Activated CD8-positive, alpha-beta memory T cell treated with anti-CD3 and anti-CD28 coated beads, Interleukin-2, amount 10 ng/mL, durations not matched to agents 7 days and 5 days (primary cell): ENCODE results near the gene AGBL3. TPM values are rescaled to one million over a fixed set of nuclear protein-coding genes. Genes with fewer than 3 reads are reported as not detected.

Experiments
- ATAC-seq: fragments of 150-1000 bp; cut with Tn5 transposase; one replicate; pipeline ENCODE4 v1.10.0; 2021; ENCODE audit warnings: moderate library complexity
- CTCF ChIA-PET: fragments of 350-600 bp; sonication (Branson Sonifier 250); formaldehyde crosslinking; loops from one replicate; lab custom pipeline; 2021; ENCODE audit warnings: antibody characterized with exemption; lab: Charles Lee
- DNase-seq: peaks from one replicate; pipeline ENCODE4 v3.0.0-alpha.2; 2020
- H3K27ac Mint-ChIP-seq: one replicate; pipeline ENCODE4 v1.8.0; 2021; ENCODE audit warnings: mild to moderate bottlenecking, mixed read lengths
- H3K27me3 Mint-ChIP-seq: one replicate; pipeline ENCODE4 v1.8.0; 2021; ENCODE audit warnings: mixed read lengths
- H3K36me3 Mint-ChIP-seq: one replicate; pipeline ENCODE4 v1.8.0; 2021; ENCODE audit warnings: mild to moderate bottlenecking, mixed read lengths
- H3K4me1 Mint-ChIP-seq: one replicate; pipeline ENCODE4 v1.8.0; 2021; ENCODE audit warnings: mixed read lengths
- H3K4me3 Mint-ChIP-seq: one replicate; pipeline ENCODE4 v1.8.0; 2021; ENCODE audit warnings: mild to moderate bottlenecking, moderate library complexity, mixed read lengths
- H3K9me3 Mint-ChIP-seq: one replicate; pipeline ENCODE4 v1.8.0; 2022; ENCODE audit warnings: low read depth, mixed read lengths
- total RNA-seq, 2 experiments: library from RNA; stranded (reverse); gene quantifications; one replicate each; pipeline ENCODE4 v1.2.3, GENCODE V29; 2021

Gene AGBL3
- total RNA-seq, 2 experiments from 2014 or later, result 2.4 to 2.8 TPM

DNA sequence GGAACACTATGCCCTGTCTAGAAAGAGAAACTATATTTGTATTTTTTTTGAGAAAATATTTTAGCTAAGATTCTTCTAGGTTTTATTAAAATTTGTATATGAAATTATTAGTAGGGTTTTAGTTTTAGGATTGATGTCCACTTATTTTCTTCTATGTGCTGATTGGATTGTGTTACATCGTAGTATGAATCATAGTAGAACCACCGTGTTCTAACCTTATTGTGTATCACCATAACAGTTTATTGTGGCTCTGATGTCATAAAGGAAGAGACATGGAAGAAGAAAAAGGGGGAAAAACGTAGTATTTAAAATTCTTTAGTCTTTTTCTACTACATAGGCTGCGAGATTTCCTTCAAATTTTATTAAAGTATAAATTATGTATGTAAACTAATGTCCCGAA lies 1.9 kb downstream of the AGBL3 start:
- no peak overlapping the region for H3K4me3 Mint-ChIP-seq

DNA sequence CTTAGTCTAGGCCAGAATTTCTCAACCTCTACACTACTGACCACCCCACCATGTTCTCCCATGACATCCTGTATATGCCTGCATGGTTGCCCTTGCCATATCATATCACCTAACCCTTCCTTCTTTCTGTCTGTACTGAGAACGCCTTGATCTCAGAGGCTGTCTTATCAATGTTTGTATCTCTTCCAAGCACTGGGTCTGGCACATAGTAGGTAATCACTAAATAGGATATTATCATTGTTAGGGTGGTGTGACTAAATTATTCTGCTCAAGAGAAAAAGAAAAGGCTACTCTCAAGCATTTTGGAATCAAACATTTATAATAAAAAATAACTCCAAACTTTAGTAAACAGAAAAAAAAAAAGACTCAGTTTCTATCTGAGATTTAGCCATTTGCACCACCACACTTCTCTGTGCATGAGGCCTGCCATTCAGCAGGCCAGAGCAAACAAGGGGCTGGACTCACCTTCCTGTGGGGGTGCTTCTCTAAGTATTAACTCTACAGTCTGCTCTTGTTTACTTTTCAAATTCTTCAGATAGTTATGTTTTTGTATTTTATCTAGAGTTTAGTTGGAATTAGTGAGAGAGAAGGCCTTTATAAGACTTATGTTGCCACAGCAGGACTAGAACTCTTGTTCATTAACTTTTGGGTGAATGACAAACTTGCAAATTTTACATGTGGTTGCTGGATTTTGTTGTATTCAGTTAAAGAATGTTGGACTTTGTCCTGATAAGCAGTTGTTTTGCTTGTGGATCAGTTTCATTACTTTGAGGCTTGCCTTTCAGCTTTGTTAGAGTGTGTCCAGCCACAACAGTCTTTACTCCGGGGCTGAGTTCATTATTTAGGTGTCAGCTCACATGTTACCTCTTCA lies 5.4 kb downstream of the AGBL3 start:
- peaks cover 64% of the 10 kb centered on the region for H3K4me1 Mint-ChIP-seq
- CTCF ChIA-PET, result interaction anchor here (0.6 kb wide), 1 partner anchor 179 kb away, joined by 5 read pairs; the partner anchor contains the start of gene CYREN
- H3K9me3 Mint-ChIP-seq, result no peaks in the 10 kb centered on the region
- H3K27me3 Mint-ChIP-seq, result no peaks in the 10 kb centered on the region
- ATAC-seq, result no peak
- no peak overlapping the region for H3K4me3 Mint-ChIP-seq
- no peak overlapping the region for H3K27ac Mint-ChIP-seq
- H3K36me3 Mint-ChIP-seq, result peaks cover 41% of the 10 kb centered on the region
- no peak for DNase-seq

More for the DNA sequence above, 1.9 kb downstream of the AGBL3 start:
- Mint-ChIP-seq H3K9me3 (no peaks in the 10 kb centered on the region), H3K36me3 (peaks cover 22% of the 10 kb centered on the region), H3K27ac (no peak overlapping the region), H3K4me1 (peaks cover 48% of the 10 kb centered on the region), H3K27me3 (no peaks in the 10 kb centered on the region)
- DNase-seq (no peak), ATAC-seq (no peak)
- CTCF ChIA-PET, result interaction anchor here (0.6 to 6.2 kb wide), 4 partner anchors 11 to 506 kb away, joined by 4 to 65 read pairs (median 6); partner anchors contain the start of gene CYREN

DNA sequence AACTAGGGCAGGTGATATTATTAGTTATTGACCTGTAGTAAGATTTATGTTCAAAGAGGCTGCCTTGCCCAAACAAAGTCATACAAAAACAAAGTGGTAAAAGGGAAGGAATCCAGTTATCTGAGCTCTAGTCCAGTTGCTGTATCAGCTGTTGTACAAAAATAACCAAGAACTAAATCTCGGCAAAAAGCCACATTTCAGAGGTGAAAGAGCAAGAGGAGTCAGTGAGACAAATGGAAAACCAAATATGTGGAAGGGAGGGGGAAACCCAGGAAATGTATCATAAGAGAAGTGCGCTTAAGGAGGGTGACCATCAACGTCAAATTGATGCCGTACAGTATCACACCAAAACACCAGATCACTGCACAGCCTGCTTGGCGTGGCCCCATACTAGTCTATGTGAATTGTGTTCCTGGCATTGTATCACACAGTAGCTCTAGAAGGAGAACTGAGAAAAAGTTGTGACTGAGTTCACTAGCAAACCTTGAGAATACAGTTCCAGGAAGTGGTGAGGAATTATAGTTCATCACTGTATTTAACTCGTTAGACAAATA lies 6.4 kb downstream of the AGBL3 start:
- DNase-seq (peak; percentile 52), ATAC-seq (peak; percentile 73)
- H3K9me3 Mint-ChIP-seq, result no peaks in the 10 kb centered on the region
- peak overlapping the region; percentile 49 for H3K4me3 Mint-ChIP-seq
- H3K27me3 Mint-ChIP-seq, result no peaks in the 10 kb centered on the region
- H3K27ac Mint-ChIP-seq, result peak overlapping the region; percentile 83
- CTCF ChIA-PET, result interaction anchor here (0.7 to 2.1 kb wide), 2 partner anchors 155 to 478 kb away, joined by 3 to 4 read pairs; partner anchors contain the start of gene TMEM140
- H3K4me1 Mint-ChIP-seq, result peaks cover 61% of the 10 kb centered on the region
- H3K36me3 Mint-ChIP-seq, result peaks cover 40% of the 10 kb centered on the region

DNA sequence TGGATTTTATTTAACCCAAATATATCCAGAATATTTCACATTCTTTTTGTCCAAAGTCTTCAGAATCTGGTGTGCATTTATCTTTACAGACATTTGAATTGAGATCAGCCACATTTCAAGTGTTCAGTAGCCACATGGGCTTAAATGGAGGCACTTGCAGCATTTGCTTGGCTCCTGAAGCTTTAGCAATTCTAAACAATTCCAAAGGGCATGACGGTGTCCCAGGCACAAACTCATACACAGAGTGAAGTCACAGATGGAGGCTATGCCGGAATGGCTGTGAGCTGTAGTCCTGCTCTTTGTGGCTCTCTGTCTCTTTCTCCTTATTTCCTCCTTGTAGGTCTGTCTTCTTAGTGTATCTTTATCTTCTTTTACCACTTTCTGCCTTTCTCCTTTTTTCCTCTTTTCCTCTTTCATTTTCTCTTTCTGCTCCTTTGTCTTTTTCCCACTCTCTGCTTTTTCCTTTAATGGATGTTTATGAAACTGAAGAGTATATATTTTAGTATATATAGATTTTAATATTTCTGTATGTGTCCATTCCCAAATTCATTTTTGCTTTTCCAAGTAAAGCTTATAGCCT lies 7.7 kb downstream of the AGBL3 start:
- H3K9me3 Mint-ChIP-seq, result no peaks in the 10 kb centered on the region
- CTCF ChIA-PET, result interaction anchor here (2.1 kb wide), 1 partner anchor 480 kb away, joined by 4 read pairs; no protein-coding TSS in a partner anchor
- DNase-seq (no peak), ATAC-seq (no peak)
- peaks cover 39% of the 10 kb centered on the region for H3K36me3 Mint-ChIP-seq
- H3K27me3 Mint-ChIP-seq, result no peaks in the 10 kb centered on the region
- no peak overlapping the region for H3K27ac Mint-ChIP-seq
- H3K4me3 Mint-ChIP-seq, result no peak overlapping the region
- peaks cover 58% of the 10 kb centered on the region for H3K4me1 Mint-ChIP-seq

DNA sequence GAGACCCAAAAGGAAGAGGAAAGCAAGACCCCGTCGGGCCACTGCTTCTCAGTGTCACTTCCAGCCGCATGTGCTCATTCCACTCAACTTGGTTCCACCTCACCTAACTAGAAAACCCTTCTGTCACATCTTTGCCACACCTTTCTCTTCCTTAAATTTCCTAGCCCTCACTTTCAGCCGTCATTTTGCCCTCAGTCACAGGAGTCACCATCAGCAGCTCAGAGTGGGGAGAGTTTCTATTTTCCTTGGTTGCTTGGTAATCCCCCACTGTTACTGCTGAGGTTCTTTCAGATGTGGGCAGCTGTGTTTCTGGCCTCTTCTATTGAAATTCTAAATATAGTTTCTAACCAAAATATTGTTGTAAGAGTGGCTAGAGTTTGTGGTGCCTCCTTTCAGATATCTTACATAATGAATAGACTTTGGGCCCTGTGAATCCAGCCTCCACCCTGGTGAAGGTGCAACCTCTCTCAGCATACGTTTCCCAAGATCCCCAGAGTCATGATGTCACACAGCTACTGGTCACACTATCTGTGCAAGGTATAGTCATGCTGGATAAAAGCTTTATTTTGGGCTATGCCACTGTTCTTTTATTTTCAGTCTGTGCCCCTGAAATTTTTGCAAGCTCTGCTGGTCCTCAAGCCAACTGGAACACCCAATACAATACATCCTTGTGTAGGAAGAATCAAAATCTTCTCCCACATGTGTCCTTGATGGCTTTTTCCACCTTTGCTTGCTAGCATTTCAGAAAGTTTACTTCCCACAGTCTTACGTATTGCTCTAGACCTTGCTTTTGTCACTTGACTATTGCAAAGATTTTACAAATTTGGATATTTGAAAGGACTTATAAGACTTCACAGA lies 9.2 kb downstream of the AGBL3 start:
- H3K27me3 Mint-ChIP-seq, result no peaks in the 10 kb centered on the region
- H3K9me3 Mint-ChIP-seq, result no peaks in the 10 kb centered on the region
- H3K4me1 Mint-ChIP-seq, result peaks cover 50% of the 10 kb centered on the region
- CTCF ChIA-PET, result interaction anchor here (1.6 to 1.7 kb wide), 2 partner anchors 10 to 152 kb away, joined by 4 to 6 read pairs; partner anchors contain the start of genes AGBL3 and TMEM140
- peaks cover 30% of the 10 kb centered on the region for H3K36me3 Mint-ChIP-seq
- DNase-seq, result no peak
- H3K27ac Mint-ChIP-seq, result peak overlapping the region; percentile 70
- ATAC-seq, result peak; percentile 46
- H3K4me3 Mint-ChIP-seq, result no peak overlapping the region

DNA sequence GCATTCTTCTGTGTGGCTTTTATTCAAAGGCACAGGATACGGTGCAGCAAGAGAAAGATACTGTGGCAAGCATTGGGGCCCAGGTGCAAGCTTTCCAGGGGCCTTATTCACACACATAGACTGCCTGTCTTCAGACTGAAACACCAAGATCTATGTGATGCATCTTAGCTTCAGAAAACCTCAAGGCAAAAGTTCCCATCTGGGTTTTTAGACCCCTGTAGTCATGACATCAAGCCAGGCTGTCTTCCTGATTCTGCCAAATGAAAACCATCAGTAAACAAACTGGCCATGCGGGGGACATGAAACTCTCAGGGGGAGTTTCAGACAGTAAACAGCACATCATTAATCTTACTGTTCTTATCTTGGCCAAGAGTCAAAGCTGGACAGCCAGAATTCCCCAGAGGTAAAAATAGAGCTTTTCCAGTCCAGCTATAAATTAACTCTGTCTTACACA lies 9.8 kb downstream of the AGBL3 start:
- H3K27ac Mint-ChIP-seq, result peak overlapping the region; percentile 6
- CTCF ChIA-PET, result interaction anchor here (1.6 to 1.7 kb wide), 2 partner anchors 10 to 151 kb away, joined by 4 to 6 read pairs; partner anchors contain the start of genes AGBL3 and TMEM140
- H3K9me3 Mint-ChIP-seq, result no peaks in the 10 kb centered on the region
- H3K36me3 Mint-ChIP-seq, result peaks cover 26% of the 10 kb centered on the region
- no peak overlapping the region for H3K4me3 Mint-ChIP-seq
- no peak for DNase-seq
- no peaks in the 10 kb centered on the region for H3K27me3 Mint-ChIP-seq
- peaks cover 46% of the 10 kb centered on the region for H3K4me1 Mint-ChIP-seq
- ATAC-seq, result no peak

DNA sequence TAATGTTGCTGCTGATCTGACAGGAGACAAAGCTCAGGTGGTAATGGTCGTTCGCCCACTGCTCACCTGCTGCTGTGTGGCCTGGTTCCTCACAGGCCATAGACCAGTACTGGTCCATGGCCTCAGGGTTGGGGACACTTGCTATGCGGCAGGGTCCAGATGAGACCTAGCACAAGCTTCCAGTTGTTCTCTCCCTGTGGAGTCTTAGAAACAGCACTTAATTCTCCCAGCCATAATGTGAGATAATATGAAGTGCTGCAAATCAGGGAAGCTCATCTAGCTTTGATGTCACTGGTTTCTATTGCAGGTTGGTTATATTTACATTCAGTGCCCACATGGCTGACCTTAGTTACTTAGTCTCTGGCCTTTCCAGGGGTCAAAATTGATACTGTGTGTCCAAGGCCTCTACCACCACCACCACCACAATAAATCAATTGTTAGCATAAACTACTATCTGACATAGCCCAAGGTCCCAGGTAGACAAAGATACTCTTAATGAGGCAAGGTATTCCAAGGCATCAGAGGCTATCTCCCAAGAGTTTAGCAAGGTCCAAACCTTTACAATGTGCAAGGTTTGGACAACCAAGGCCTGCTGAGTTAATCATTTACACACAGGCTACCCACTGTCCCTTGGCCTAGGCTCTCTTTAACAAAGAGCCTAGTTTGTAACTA lies 11.0 kb downstream of the AGBL3 start:
- Mint-ChIP-seq H3K4me3 (no peak overlapping the region), H3K9me3 (peaks cover 2% of the 10 kb centered on the region), H3K4me1 (peaks cover 36% of the 10 kb centered on the region), H3K27me3 (no peaks in the 10 kb centered on the region), H3K27ac (no peak overlapping the region), H3K36me3 (peaks cover 22% of the 10 kb centered on the region)
- ATAC-seq, result no peak
- CTCF ChIA-PET, result interaction anchor here (1.7 kb wide), 1 partner anchor 150 kb away, joined by 4 read pairs; the partner anchor contains the start of gene TMEM140
- DNase-seq, result no peak

DNA sequence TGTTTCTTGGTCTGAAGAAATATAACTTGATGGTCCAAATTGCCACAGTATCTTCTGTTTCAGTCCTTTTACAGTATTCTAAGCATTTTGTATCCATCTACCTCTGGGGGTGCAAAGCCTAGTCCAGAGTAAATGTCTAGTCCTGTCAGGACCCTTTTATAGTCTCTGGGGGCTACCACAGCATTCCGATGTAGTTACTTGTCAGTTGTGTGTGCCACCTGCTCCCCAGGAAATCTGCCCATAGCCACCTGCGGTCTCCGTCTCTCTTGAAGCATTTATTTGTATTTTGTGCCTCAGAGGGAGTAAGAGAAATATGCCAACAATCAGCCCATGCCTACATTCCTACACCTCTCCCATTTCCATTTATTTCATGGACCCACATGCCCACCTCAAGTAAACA lies 12.8 kb downstream of the AGBL3 start:
- Mint-ChIP-seq H3K36me3 (peaks cover 16% of the 10 kb centered on the region), H3K4me3 (no peak overlapping the region), H3K9me3 (peaks cover 2% of the 10 kb centered on the region), H3K27ac (no peak overlapping the region), H3K4me1 (peaks cover 20% of the 10 kb centered on the region), H3K27me3 (no peaks in the 10 kb centered on the region)
- DNase-seq, result no peak
- CTCF ChIA-PET, result no interaction called here
- no peak for ATAC-seq

DNA sequence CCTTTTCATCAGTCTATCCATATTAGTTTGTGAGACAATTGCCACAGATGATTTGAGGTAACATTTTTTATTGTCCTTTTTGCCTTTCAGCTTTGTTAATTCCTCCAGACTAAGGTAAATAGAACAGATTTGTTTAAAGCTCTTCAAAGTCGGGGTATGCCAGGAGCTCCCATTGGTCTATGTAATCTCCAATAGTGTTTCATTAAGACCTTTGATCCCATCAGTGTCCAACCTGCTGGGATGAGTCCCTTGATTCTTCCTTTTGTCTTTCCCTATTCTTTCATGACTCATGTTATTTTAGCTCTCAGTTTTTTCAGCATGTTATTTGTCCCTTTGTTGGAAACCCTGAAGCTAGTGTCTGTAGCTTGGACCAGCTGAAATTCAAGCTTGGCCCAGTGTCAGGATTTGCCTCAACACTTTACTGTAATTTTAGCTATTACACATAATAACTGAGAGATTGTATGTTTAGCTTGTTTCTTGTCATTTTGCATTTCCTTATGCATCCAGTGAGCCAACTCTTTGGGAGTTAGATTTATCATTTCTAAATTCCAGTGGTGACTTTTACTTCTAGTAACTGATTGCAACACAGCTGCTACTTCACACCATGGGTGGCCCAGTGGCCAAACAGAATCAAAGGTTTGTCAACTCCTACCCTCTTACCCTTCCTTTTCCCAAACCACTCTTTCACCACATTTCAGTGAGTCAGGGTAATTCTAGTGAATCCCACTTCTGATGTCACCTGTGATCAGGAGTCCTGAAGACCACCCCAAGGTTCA lies 15.3 kb downstream of the AGBL3 start:
- no peak for DNase-seq
- H3K27me3 Mint-ChIP-seq, result no peaks in the 10 kb centered on the region
- H3K27ac Mint-ChIP-seq, result no peak overlapping the region
- CTCF ChIA-PET, result interaction anchor here (0.9 kb wide), 1 partner anchor 16 kb away, joined by 3 read pairs; no protein-coding TSS in a partner anchor
- no peaks in the 10 kb centered on the region for H3K4me1 Mint-ChIP-seq
- H3K4me3 Mint-ChIP-seq, result no peak overlapping the region
- no peak for ATAC-seq
- peaks cover 2% of the 10 kb centered on the region for H3K9me3 Mint-ChIP-seq
- H3K36me3 Mint-ChIP-seq, result peaks cover 4% of the 10 kb centered on the region

DNA sequence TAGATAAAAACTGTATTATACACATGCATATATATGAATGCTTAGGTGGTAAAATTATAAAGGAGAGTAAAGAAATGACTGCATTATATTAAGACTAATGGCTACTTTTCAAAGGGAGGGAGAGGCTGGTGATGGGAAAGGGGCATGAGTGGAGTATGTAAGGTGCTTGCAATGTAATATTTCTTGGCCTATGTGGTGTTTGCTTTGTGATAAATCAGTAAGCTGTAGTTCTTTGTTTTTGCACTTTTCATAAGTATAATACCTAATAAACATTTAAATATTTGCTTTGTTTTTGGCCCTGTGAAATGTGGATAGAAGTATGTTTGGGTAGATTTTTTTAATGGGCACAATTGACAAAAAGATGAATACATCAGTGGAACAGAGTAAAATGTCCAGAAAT lies 25.9 kb downstream of the AGBL3 start:
- no peaks in the 10 kb centered on the region for H3K4me1 Mint-ChIP-seq
- DNase-seq (no peak), ATAC-seq (no peak)
- H3K36me3 Mint-ChIP-seq, result no peaks in the 10 kb centered on the region
- no peaks in the 10 kb centered on the region for H3K9me3 Mint-ChIP-seq
- no peak overlapping the region for H3K27ac Mint-ChIP-seq
- no peaks in the 10 kb centered on the region for H3K27me3 Mint-ChIP-seq
- CTCF ChIA-PET, result no interaction called here
- H3K4me3 Mint-ChIP-seq, result no peak overlapping the region

DNA sequence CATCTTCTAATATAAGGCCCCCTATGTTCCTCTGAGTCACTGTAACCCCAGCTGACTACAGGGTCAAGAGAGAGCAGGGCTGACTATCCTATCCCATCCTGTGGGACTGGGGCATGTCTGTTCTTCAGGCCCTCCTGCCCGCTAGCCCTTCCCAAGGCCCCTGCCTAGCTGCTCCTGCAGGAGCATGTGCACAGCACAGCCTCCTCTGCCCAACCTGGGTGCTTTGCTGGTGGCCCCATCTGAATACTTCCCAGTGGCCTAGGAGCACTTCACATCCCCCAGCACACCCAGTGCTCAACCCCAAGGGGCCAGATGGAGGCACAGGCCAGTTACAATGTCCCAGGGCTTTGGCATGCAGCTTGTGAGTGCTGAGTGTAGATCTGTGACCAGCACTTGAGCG lies 37.3 kb downstream of the AGBL3 start:
- CTCF ChIA-PET, result no interaction called here
- no peak overlapping the region for H3K4me3 Mint-ChIP-seq
- H3K4me1 Mint-ChIP-seq, result no peaks in the 10 kb centered on the region
- DNase-seq (no peak), ATAC-seq (no peak)
- no peaks in the 10 kb centered on the region for H3K27me3 Mint-ChIP-seq
- no peaks in the 10 kb centered on the region for H3K36me3 Mint-ChIP-seq
- no peaks in the 10 kb centered on the region for H3K9me3 Mint-ChIP-seq
- H3K27ac Mint-ChIP-seq, result no peak overlapping the region
